Stimulated activated CD8-positive, alpha-beta memory T cell treated with anti-CD3 and anti-CD28 coated beads, Interleukin-12 subunit alpha, Interleukin-12 subunit beta, amount 100 ng/mL, for 24 hours (primary cell): ENCODE measurements around the gene RAB28.

Source experiments
- DNase-seq: peaks from one replicate; pipeline ENCODE4 v3.0.0-alpha.2; 2020; ENCODE audit errors: extremely low read depth

RAB28 gene

GRCh38 chr4:13378973-13379759, 105.0 kb downstream of the RAB28 start:
- no peak for DNase-seq

GRCh38 chr4:13371048-13371447, 113.1 kb downstream of the RAB28 start:
- no peak for DNase-seq

GRCh38 chr4:13368217-13368616, 115.9 kb downstream of the RAB28 start:
- no peak for DNase-seq

GRCh38 chr4:13367691-13368090, 116.4 kb downstream of the RAB28 start:
- DNase-seq = no peak

- no peak for DNase-seq
These were observed 116.9 kb downstream of the RAB28 start for GRCh38 chr4:13367244-13367643.

- DNase-seq = no peak
These were observed 118.9 kb downstream of the RAB28 start for GRCh38 chr4:13365195-13365594.

- DNase-seq = no peak
These were observed 119.5 kb downstream of the RAB28 start for GRCh38 chr4:13364653-13365052.

- no peak for DNase-seq
These were observed 120.0 kb downstream of the RAB28 start for GRCh38 chr4:13364172-13364571.

GRCh38 chr4:13359809-13360208, 124.3 kb downstream of the RAB28 start:
- no peak for DNase-seq

- no peak for DNase-seq
These were observed 128.8 kb downstream of the RAB28 start for GRCh38 chr4:13355111-13355880.

GRCh38 chr4:13349096-13349495, 135.0 kb downstream of the RAB28 start:
- no peak for DNase-seq

- no peak for DNase-seq
These were observed 135.9 kb downstream of the RAB28 start for GRCh38 chr4:13348216-13348615.

GRCh38 chr4:13347517-13348125, 136.5 kb downstream of the RAB28 start:
- no peak for DNase-seq

- DNase-seq = no peak
These were observed 139.9 kb downstream of the RAB28 start for GRCh38 chr4:13344216-13344615.

GRCh38 chr4:13340672-13341071, 143.5 kb downstream of the RAB28 start:
- no peak for DNase-seq

- no peak for DNase-seq
These were observed 152.3 kb downstream of the RAB28 start for GRCh38 chr4:13331827-13332226.

- no peak for DNase-seq
These were observed 154.2 kb downstream of the RAB28 start for GRCh38 chr4:13329963-13330362.

GRCh38 chr4:13329340-13329850, 154.7 kb downstream of the RAB28 start:
- DNase-seq = no peak

GRCh38 chr4:13328591-13328990, 155.5 kb downstream of the RAB28 start:
- no peak for DNase-seq

- no peak for DNase-seq
These were observed 156.1 kb downstream of the RAB28 start for GRCh38 chr4:13327991-13328390.

GRCh38 chr4:13325744-13326143, 158.4 kb downstream of the RAB28 start:
- no peak for DNase-seq

- no peak for DNase-seq
These were observed 160.2 kb downstream of the RAB28 start for GRCh38 chr4:13323921-13324320.

- no peak for DNase-seq
These were observed 161.4 kb downstream of the RAB28 start for GRCh38 chr4:13322681-13323101.
